MCF 10A (cell line): ENCODE measurements around the gene ARMC3. TPM values are rescaled to one million over a fixed set of nuclear protein-coding genes. Genes with fewer than 3 reads are reported as not detected.

Experiments used
- BruUV-seq: library from RNA; stranded (reverse); fragments of 400-500 nt; replicated peaks from 2 replicates; lab custom pipeline; 2021; lab: Mats Ljungman, UMichigan
- CTCF ChIA-PET: fragments of 300-600 bp; sonication (Branson Sonifier 250); formaldehyde crosslinking; extraction: SDS; loops from one replicate; lab custom pipeline; 2021; ENCODE audit warnings: antibody characterized with exemption, inconsistent platforms; lab: Yijun Ruan, JAX
- POLR2A ChIA-PET: fragments of 300-600, 350-650 bp; sonication (Branson Sonifier 250); formaldehyde crosslinking; extraction: SDS; loops from one replicate; lab custom pipeline; 2020; ENCODE audit warnings: antibody characterized with exemption, inconsistent platforms; lab: Yijun Ruan, JAX
- DNase-seq: peaks from one replicate; pipeline ENCODE4 v3.0.0-alpha.2; 2018; ENCODE audit not compliant: unreplicated experiment
- H3K27ac Mint-ChIP-seq: one replicate; pipeline ENCODE4 v1.8.0; 2022; ENCODE audit warnings: mild to moderate bottlenecking, low read depth, mixed read lengths; ENCODE audit not compliant: unreplicated experiment
- H3K27me3 Mint-ChIP-seq: one replicate; pipeline ENCODE4 v1.8.0; 2022; ENCODE audit warnings: mixed read lengths; ENCODE audit not compliant: insufficient read depth, unreplicated experiment
- H3K36me3 Mint-ChIP-seq: one replicate; pipeline ENCODE4 v1.8.0; 2022; ENCODE audit warnings: mild to moderate bottlenecking, moderate library complexity, mixed read lengths; ENCODE audit not compliant: insufficient read depth, unreplicated experiment
- H3K4me1 Mint-ChIP-seq: one replicate; pipeline ENCODE4 v1.8.0; 2022; ENCODE audit warnings: mixed read lengths; ENCODE audit not compliant: insufficient read depth, unreplicated experiment
- H3K4me3 Mint-ChIP-seq: one replicate; pipeline ENCODE4 v1.8.0; 2022; ENCODE audit warnings: mild to moderate bottlenecking, moderate library complexity, mixed read lengths; ENCODE audit not compliant: unreplicated experiment
- H3K9me3 Mint-ChIP-seq: one replicate; pipeline ENCODE4 v1.8.0; 2022; ENCODE audit warnings: mixed read lengths; ENCODE audit not compliant: unreplicated experiment
- CTCF ChIP-seq: fragments of 200-600 bp; IDR thresholded peaks from one replicate; pipeline ENCODE4 v1.8.0; 2022; ENCODE audit warnings: antibody characterized with exemption, mild to moderate bottlenecking; ENCODE audit not compliant: unreplicated experiment
- intact Hi-C: fragments of 100-400 bp; cut with micrococcal nuclease; formaldehyde crosslinking; loops from 2 replicates; pipeline ENCODE4 v1.14.1; 2022
- total RNA-seq: library from RNA; stranded (reverse); gene quantifications from 2 replicates; pipeline ENCODE4 v1.2.3, GENCODE V29; 2022

ARMC3 gene
- total RNA-seq, 1 experiment from 2014 or later, result not detected

GRCh38 chr10:23021430-23021829 lies 93.6 kb downstream of the ARMC3 start:
- TF ChIP-seq CTCF, result no peak
- H3K4me1 Mint-ChIP-seq, result no peaks in the 10 kb centered on the region
- ChIA-PET CTCF (no interaction called here), POLR2A (interaction anchor here (0.6 to 0.7 kb wide), 2 partner anchors 10 to 453 kb away, joined by 3 read pairs; no protein-coding TSS in a partner anchor)
- no peaks in the 10 kb centered on the region for H3K36me3 Mint-ChIP-seq
- intact Hi-C loops, result no loop called here
- BruUV-seq, result no TSS peak
- peaks cover 48% of the 10 kb centered on the region for H3K27me3 Mint-ChIP-seq
- no peak overlapping the region for H3K27ac Mint-ChIP-seq
- H3K4me3 Mint-ChIP-seq, result no peak overlapping the region
- DNase-seq, result no peak
- no peaks in the 10 kb centered on the region for H3K9me3 Mint-ChIP-seq

GRCh38 chr10:23024002-23024401 lies 96.1 kb downstream of the ARMC3 start:
- POLR2A ChIA-PET, result no interaction called here
- CTCF ChIA-PET, result no interaction called here
- BruUV-seq, result no TSS peak
- Mint-ChIP-seq H3K9me3 (no peaks in the 10 kb centered on the region), H3K27me3 (peaks cover 73% of the 10 kb centered on the region), H3K36me3 (no peaks in the 10 kb centered on the region), H3K4me1 (no peaks in the 10 kb centered on the region), H3K4me3 (no peak overlapping the region), H3K27ac (no peak overlapping the region)
- no peak for DNase-seq
- no peak for TF ChIP-seq CTCF
- intact Hi-C loops, result no loop called here

GRCh38 chr10:23031318-23031717 lies 103.5 kb downstream of the ARMC3 start:
- Mint-ChIP-seq H3K36me3 (no peaks in the 10 kb centered on the region), H3K4me1 (no peaks in the 10 kb centered on the region), H3K9me3 (no peaks in the 10 kb centered on the region), H3K27ac (no peak overlapping the region), H3K27me3 (peaks cover 53% of the 10 kb centered on the region), H3K4me3 (no peak overlapping the region)
- ChIA-PET CTCF (no interaction called here), POLR2A (no interaction called here)
- no peak for DNase-seq
- intact Hi-C loops, result no loop called here
- no TSS peak for BruUV-seq
- TF ChIP-seq CTCF, result no peak

- CTCF ChIA-PET, result interaction anchor here (0.6 to 1.2 kb wide), 4 partner anchors 13 to 450 kb away, joined by 3 to 4 read pairs (median 3); no protein-coding TSS in a partner anchor
- no peak overlapping the region for H3K4me3 Mint-ChIP-seq
- no peaks in the 10 kb centered on the region for H3K4me1 Mint-ChIP-seq
- DNase-seq, result no peak
- TF ChIP-seq CTCF, result no peak
- H3K27ac Mint-ChIP-seq, result no peak overlapping the region
- H3K27me3 Mint-ChIP-seq, result peaks cover 23% of the 10 kb centered on the region
- no peaks in the 10 kb centered on the region for H3K36me3 Mint-ChIP-seq
- POLR2A ChIA-PET, result interaction anchor here (0.7 kb wide), 1 partner anchor 1186 kb away, joined by 3 read pairs; no protein-coding TSS in a partner anchor
- H3K9me3 Mint-ChIP-seq, result no peaks in the 10 kb centered on the region
- BruUV-seq, result no TSS peak
- intact Hi-C loops, result no loop called here
Observed at GRCh38 chr10:23034790-23035189, 106.9 kb downstream of the ARMC3 start.
